HFF-Myc (cell line): ENCODE results near the gene SWI5.

Source experiments
- DNase-seq: peaks from one replicate; pipeline ENCODE4 v3.0.0-alpha.2; 2011; ENCODE audit warnings: low read depth; ENCODE audit errors: extremely low read depth
- H3K4me3 ChIP-seq: replicated peaks from 2 replicates; pipeline ENCODE4 v1.5.1; 2011; ENCODE audit warnings: low read depth, mild to moderate bottlenecking, control low read depth, low read length
- CTCF ChIP-seq: IDR thresholded peaks from 2 replicates; pipeline ENCODE4 v1.5.1; 2012; ENCODE audit warnings: mild to moderate bottlenecking, low read depth, low read length, control low read depth; ENCODE audit errors: missing control alignments

The SWI5 gene

GRCh38 chr9:128252317-128253139, 23.5 kb upstream of the SWI5 start:
- TF ChIP-seq CTCF: no peak
- DNase-seq: no peak
- peak overlapping the region; percentile 43 for H3K4me3 ChIP-seq

GRCh38 chr9:128253140-128253990, 22.7 kb upstream of the SWI5 start:
- H3K4me3 ChIP-seq: no peak overlapping the region
- DNase-seq: no peak
- no peak for TF ChIP-seq CTCF

GRCh38 chr9:128253991-128254346, 22.1 kb upstream of the SWI5 start:
- DNase-seq: no peak
- no peak overlapping the region for H3K4me3 ChIP-seq
- no peak for TF ChIP-seq CTCF

- H3K4me3 ChIP-seq: no peak overlapping the region
- no peak for DNase-seq
- no peak for TF ChIP-seq CTCF
Measured at GRCh38 chr9:128254362-128254761, 21.7 kb upstream of the SWI5 start.

- DNase-seq: no peak
- TF ChIP-seq CTCF: peak; percentile 96
- no peak overlapping the region for H3K4me3 ChIP-seq
Measured at GRCh38 chr9:128254855-128255759, 21.0 kb upstream of the SWI5 start.

- no peak for DNase-seq
- no peak for TF ChIP-seq CTCF
- H3K4me3 ChIP-seq: no peak overlapping the region
Measured at GRCh38 chr9:128257086-128257825, 18.8 kb upstream of the SWI5 start.
